KBM-7 (cell line): Measurements from ENCODE around the gene ZDHHC19.
A peak's percentile ranks its signal among the peaks of the same experiment; 100 is the strongest.
"Not testable (repeated sequence)": the region's sequence is repeated elsewhere in the genome, so short reads cannot be mapped to it uniquely, and the experiment has no call there.

Experiments
- DNase-seq: peaks from one replicate; pipeline ENCODE4 v3.0.0-alpha.2; 2015
- in situ Hi-C: fragments of 300-500 bp; cut with MboI; formaldehyde crosslinking; loops from 2 replicates; pipeline ENCODE4 v1.14.3; 2020; ENCODE audit warnings: low sequenced_read_pairs, low pct_unique_long_range_greater_than_20kb, mixed read lengths

The ZDHHC19 gene

DNA sequence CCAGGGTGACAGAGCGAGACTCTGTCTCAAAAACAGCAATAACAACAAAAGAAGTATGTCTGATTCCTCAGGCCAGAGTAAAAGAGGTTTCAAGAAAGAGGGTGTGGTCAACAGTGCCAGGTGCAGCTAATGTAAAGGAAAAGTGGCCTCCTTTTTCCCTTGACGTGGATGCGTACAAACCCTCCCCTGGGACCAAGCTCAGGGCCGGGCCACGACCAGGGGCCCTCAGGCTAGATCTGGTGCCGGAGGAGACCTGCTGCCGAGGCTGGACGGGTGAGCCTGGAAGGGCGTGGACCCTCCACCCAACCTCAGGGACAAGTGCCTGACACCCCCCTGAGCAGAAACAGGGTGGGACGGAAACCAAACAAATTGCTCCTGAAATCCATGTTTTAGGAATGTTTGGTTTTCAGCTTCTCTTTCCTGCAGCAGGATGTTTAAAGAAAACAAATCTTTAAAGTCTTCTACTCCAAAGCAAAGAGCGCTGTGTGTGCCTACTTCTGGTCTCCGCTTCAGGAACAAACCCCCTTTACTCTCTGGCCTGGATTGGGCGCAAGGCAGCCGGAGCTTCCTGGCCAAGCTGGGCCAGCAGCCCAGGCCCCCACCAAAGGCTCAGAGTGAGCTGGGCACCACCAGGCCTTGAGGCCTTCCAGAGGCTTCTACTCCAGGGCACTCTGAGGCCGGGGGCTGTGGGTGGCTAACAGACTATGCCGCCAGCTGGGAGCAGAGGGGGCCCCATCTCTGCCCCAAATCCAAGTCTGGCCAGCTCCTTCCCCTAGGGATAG, 21.4 kb downstream of the ZDHHC19 start:
- in situ Hi-C loops, result no loop called here
- no peak for DNase-seq

DNA sequence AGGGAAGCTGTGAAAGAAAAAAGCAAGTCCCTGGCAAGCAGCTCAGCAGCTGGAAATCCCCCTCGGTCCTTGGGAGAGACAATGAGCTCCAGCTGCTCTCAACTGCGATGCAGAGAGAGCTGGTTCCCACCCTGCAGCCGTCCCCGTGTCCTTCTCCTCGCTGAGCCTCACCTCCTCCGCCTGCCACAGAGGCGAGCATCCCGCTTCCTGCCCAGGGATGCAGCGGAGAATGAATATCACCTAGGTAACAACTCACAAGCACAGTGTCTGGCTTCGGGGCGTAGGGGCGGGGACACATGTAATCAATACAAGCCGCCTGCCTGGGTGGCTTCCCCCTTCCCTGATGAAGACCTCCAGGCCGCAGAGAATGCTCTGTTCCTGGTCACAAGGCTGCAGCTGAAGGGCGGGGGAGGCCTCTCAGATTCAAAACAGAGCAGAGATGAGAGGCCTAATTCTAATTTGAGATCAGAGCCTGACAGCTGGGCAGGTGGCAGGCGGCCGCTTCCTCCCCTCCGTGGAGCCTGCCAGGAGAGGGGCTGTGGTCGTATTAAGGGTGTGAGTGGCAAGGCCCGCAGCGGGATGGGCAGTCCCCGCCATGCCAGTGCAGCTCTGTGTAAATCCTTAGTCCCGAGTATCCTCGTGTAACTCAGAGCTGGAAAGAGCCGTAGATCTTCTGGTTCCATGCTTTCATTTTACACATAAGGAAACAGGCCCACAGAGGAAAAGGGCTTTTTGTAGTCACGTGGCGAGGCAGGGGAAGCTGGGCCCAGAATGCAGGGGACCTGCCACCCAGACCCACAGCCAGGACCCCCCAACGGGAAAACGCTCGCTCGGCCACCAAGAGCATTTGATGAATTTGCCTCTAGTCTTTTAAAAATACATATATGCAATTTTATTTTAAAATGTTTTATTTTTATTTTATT, 24.3 kb downstream of the ZDHHC19 start:
- peak; percentile 76 for DNase-seq
- in situ Hi-C loops, result no loop called here

DNA sequence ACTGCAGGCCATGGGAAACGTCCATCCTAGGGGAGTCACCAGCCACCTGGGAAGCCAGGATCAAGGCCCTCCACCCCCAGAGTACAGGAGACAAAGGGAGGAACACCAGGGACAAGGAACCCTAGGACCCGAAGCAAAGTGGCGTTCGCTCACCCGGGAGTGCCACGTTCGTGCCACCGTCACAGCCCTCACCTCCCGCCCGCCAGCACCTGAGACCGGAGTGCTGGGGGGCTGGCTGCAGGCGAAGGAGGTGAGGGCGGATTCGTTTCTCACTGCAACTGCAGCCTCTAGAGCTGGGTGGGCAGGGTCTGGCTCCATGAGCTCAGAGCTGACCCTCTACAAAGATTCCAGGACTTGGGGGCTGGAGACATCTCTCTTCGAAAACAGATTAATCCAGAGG, 26.3 kb downstream of the ZDHHC19 start:
- in situ Hi-C loops, result no loop called here
- DNase-seq, result no peak

DNA sequence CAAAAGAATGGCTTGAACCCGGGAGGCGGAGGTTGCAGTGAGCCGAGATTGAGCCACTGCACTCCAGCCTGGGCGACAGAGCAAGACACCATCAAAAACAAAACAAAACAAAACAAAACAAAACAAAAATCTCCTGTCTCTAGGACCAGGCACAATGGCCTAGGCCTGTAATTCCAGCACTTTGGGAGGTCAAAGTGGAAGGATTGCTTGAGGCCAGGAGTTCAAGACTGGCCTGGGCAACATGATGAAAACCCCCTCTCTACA, 27.1 kb downstream of the ZDHHC19 start:
- DNase-seq, in situ Hi-C loops: not testable (repeated sequence)

DNA sequence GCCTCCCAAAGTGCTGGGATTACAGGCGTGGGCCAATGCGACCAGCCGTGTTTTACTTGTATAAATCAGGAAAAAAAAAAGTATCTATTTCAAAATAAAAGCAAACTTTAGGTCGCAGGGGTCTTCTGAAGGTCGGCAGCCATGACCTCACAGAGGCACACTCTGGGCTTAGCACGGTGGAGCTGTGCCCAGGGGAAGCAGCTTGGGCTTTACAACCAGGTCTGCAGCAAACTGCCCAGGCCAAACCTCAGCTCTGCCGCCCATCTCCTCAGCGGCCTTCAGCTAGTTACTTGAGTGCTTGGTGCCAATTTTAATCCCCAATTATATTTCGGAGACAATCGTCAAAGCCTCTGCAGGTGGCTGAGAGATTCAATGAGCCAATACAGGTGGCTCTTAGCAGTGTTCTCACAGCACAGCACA, 30.1 kb downstream of the ZDHHC19 start:
- DNase-seq, result peak; percentile 36
- in situ Hi-C loops, result no loop called here

DNA sequence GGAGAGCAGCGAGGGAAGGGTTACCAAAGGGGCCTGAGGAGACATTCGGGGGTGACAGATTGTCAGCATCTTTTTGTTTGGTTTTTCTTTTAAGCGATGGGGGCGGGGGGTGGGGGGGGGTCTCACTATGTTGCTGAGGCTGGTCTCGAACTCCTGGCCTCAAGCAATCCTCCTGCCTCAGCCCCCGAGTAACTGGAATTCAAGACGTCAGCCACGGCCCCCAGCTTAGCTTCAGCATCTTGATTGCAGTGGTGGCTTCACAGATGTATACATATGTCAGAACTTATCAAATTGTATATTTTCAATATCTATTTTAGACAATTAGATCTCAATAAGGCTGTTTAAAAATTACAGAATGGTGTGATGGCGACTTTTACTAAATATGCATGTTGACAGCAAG, 30.9 kb downstream of the ZDHHC19 start:
- in situ Hi-C loops, result no loop called here
- DNase-seq, result no peak

DNA sequence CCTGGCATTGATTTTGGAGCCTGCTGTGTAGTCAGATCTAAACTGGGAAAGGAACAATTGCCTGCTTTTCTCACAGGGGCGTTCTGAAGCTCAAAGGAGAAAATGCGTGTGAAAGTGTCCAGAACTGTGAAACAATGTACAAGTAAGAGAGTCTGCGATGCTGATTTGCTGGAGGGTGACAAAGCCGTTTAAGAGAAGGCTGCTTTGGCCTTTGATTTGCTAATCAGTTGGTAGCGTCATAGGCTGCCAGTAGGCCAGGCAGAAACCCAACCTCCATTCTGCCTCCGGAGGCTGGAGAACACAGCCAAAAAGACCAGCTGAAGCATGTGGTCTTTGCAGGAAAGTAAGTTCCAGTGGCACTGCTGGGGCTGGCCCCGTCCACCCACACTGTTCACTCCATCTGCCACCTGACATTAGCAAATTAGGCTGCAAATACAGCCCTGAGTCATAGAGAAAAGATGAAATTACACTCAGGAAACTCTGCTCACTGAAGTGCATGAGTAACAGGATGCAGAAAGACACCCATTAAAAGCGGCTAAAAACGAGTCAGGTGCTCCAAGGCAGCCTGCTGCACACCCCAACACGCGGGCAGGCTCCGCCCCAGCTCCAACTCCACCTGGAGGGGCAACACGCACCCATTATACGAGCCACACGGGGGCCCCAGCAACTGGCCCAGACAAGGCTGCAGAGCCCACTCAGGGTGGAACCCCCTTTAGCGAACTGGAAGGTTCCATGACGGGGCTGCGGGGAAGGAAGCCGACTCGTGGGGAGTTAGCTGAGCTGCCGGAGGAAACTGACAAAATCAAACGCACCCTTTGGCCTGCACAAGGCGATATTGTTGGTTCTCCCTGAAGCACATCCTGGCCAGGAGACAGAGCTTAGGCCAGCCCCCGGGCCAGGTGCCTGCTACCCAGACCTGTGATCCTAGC, 31.6 kb downstream of the ZDHHC19 start:
- in situ Hi-C loops, result no loop called here
- peak; percentile 76 for DNase-seq

DNA sequence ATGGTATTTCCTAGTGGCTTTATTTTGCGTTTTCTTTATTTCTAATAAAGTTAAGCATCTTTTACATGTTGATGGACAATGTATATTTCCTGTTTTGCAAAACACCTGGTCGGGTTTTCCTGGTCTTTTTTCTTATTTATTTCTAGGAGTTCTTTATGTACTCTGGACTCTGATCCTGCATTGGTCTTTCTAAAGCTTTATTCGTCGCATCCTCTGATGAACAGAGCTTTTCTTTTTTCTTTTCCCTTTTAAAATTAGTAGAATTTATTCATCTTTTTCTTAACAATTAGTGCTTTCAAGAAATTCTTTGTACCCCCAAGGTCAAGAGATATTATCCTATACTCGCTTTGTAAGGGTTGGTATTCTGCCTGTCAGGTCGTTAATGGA, 32.2 kb downstream of the ZDHHC19 start:
- no peak for DNase-seq
- in situ Hi-C loops, result no loop called here

DNA sequence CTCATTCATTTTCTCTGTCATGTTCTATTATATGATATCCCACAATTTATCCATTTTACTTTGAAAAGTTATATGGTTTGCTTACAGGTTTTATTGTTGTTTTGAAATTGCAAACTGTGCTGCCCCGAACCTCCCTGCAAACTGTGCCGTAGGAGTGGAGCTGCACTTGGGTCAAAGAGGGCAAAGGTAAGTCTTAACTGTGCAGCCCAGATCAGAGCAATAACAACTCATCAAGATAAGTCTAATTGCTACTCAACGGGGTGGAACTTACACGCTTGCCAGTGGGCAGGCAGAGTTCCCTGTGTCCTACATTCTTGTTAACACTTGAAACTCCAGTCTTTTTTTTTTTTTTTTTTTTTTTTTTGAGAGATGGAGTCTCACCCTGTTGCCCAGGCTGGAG, 33.2 kb downstream of the ZDHHC19 start:
- no peak for DNase-seq
- in situ Hi-C loops, result no loop called here

DNA sequence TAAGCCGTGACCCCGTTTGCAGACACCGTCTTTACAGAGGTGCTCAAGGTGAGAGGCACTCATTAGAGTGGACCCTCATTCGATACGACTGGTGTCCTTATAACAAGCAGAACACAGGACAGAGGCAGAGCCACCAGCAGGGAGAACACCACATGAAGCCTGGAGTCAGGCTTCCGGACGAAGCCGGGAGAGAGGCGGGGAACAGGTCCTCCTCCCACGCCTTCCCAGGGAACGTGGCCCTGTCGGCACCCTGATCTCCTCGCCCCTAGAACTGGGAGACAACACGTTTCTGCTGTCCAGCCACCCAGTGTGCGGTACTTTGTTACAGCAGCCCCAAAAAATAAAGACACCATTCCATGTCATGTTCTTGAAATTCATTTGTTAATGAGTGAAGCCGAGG, 33.6 kb downstream of the ZDHHC19 start:
- in situ Hi-C loops, result no loop called here

DNA sequence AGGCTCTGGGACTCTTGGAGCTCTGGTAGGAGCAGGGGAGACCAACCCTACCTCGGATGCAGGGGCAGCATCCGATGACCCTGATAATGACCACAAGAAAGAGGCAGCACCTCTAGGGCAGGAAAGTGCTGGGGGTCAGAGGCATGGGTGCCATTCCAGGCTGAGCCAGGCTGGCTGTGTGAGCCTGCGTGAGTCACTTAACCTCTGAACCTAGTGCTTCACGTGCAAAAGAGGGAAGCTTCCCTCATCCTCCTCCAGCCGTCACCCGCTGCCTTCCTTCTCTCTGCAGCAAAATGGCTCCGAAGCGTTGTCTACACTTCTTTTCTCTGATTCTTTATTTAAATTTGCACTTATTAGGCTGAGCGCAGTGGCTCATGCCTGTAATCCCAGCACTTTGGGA, 35.5 kb downstream of the ZDHHC19 start:
- in situ Hi-C loops, result no loop called here
- DNase-seq, result no peak

More for the DNA sequence above, 33.6 kb downstream of the ZDHHC19 start:
- no peak for DNase-seq

DNA sequence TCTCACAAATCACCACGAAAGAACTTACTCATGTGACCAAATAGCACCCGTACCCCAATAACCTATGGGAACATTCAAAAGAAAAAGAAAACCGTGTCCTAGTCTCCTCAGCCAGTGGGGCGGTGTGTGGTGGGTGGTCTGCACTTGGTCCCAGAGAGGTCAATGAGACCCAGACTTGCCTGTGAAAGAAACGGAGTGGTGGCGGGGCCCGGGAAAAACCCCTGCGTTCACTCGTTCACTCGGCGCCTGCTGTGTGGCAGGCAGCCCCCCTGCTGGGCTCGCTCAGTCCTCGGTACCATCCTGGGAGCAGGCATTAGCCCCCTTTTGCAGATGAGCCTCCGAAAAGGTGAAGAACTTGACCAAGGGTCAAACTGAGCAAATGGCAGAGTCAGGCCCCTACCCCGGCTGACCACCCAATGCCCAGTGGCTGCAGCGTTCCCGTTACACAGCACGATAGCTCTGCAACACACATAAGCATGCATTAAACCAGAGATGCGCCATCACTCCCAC, 36.0 kb downstream of the ZDHHC19 start:
- no peak for DNase-seq
- in situ Hi-C loops, result no loop called here

DNA sequence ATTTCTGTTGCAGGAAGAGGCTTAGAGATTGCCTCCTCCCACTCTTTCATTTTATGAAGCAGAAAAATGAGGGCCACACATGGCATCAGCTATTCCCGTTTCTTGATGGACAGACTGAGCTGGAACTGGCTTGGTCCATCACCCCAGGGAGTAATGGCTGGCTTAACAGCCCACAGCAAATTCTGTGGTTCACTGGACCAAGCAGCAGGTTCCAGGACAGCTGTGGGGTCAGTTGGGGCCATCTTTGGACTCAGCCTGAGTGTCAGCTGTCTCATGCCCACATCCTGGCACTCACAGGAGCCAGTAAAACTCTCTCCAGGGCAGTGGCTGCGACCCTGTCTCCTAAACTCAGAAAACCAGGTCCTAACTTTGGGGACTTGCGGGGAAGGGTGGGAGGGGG, 36.5 kb downstream of the ZDHHC19 start:
- DNase-seq, result no peak
- in situ Hi-C loops, result no loop called here

DNA sequence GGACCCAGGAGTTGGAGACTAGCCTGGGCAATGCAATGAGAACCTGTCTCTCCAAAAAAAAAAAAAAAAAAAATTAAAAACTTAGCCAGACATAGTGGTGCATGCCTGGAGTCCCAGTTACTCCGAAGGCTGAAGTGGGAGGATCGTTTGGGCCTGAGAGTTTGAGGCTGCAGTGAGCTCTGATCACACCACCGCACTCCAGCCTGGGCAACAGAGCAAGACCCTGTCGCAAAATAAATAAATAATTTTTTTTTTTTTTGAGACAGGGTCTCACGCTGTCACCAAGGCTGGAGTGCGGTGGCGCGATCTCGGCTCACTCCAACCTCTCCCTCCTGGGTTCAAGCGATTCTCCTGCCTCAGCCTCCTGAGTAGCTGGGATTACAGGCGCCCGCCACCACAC, 40.9 kb downstream of the ZDHHC19 start:
- DNase-seq, in situ Hi-C loops: not testable (repeated sequence)

DNA sequence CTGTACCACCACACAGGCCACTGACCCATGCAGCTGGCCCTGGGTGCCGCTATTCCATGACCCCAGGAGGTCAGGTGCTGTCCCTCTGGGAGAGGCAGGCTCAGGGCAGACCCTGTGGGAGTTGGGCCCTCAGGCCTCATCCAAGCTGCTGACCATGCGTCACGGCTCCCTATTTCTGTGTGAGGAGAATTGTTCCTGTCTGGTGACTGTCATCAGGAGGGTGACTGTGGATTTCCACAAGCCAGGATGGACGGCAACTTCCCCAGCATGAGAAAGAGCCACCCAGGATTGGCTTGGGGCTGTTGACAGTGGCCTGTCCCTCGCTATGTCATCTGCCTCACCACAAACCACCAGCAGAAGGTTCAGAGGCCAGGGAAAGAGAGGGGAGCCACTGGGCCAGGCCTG, 41.4 kb downstream of the ZDHHC19 start:
- in situ Hi-C loops, result no loop called here
- DNase-seq, result no peak

DNA sequence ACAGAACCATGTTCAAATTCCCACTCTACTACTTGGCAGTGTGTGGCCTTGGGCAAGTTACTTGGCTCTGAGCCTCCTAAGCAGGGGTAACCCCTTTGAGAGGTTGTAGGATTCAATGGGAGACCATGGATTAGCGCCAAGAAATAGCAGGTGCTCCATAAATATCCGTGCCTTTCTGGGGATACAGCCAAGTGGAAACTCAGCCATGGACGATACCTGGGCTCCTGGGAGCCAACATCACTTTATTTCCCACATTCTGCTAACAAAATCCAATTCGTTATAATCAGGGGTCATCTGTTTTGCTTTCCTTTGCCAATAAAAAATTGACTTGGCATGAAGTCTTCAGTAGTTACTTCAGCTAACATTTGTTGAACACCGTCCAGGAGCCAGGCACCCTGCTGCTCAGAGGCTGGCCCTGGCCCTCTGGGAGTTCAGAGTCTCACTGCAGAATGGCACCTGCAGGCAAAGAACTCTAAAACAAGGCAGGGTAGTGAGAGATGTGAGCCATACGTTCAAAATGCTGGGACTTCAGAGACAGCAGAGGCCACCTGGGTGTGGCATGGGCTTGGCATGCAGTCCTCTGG, 42.3 kb downstream of the ZDHHC19 start:
- in situ Hi-C loops, result no loop called here
- no peak for DNase-seq

DNA sequence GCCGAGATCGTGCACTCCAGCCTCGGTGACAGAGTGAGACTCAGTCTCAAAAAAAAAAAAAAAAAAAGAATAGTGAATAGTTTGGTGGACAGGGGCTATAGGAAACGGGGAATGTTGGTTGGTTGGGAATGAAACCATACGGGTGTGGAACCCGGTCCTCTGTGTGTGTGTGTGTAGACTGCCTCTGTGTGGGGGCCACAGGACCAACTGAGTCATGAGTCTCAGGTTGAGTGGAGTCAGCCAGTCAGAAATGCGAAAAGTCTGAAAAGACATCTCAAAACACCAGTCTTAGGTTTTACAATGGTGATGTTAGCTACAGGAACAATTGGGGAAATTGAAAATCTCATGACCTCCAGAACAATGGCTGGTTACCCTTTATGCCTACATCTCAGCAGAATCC, 44.5 kb downstream of the ZDHHC19 start:
- in situ Hi-C loops, result no loop called here
- DNase-seq, result no peak

DNA sequence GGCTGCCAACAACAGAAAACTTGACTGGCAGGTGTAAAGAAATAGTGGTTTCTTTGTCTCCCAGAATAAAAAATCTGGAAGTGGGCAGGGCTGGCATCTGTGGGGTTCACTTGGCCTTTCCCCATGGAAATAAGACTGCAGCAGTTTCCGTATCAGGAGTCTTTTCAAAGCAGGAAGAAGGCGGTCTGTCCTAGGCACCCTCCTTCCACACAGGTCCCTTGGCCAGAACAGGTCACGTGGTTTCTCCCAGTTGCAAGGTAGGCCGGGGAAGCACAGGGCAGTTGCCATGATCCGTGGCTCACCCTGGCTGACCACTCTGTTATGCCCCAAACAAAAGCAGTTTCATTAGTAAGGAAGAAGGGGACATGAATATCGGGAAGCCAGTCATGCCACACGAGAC, 45.4 kb downstream of the ZDHHC19 start:
- DNase-seq, result no peak
- in situ Hi-C loops, result no loop called here

DNA sequence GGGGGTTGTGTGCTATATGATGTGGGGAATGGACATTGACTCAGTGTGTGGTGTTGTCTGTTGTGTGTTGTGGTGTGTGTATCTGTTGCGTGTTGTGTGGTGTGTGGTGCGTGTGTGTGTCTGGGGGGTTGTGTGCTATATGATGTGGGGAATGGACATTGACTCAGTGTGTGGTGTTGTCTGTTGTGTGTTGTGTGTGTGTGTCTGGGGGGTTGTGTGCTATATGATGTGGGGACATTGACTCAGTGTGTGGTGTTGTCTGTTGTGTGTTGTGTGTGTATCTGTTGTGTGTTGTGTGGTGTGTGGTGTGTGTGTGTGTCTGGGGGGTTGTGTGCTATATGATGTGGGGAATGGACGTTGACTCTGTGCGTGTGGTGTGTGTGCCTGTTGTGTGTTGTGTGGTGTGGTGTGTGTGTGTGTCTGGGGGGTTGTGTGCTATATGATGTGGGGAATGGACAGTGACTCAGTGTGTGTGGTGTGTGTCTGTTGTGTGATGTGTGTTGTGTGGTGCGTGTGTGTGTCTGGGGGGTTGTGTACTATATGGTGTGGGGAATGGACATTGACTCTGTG, 46.1 kb downstream of the ZDHHC19 start:
- in situ Hi-C loops, DNase-seq: not testable (repeated sequence)
